HEK293 (cell line): ENCODE data around the gene S100A1.
A peak's percentile ranks its signal among the peaks of the same experiment; 100 is the strongest.

Source experiments
- CTCF ChIA-PET: fragments of 350-600 bp; formaldehyde crosslinking; extraction: SDS; loops from one replicate; lab custom pipeline; 2021; ENCODE audit warnings: antibody characterized with exemption; lab: Yijun Ruan, JAX
- POLR2A ChIA-PET: fragments of 300-600 bp; formaldehyde crosslinking; extraction: SDS; loops from one replicate; lab custom pipeline; 2020; ENCODE audit warnings: antibody characterized with exemption, inconsistent platforms; lab: Yijun Ruan, JAX
- H3K27ac ChIP-seq: fragments of 200-500 bp; sonication (Bioruptor generic); 2 replicates; pipeline ENCODE4 v1.5.1; 2014; ENCODE audit warnings: low read depth, low read length, control low read depth, inconsistent platforms; ENCODE audit errors: extremely low read depth
- H3K36me3 ChIP-seq, 2 experiments: fragments of 200-500 bp in 1 of 2; sonication (Bioruptor generic) in 1 of 2; 1 replicate in 1 of 2; 2 replicates in 1 of 2; pipeline ENCODE4 v1.5.1; 2014 to 2017; ENCODE audit warnings: inconsistent platforms in 2 of 2, low read length in 2 of 2; ENCODE audit not compliant: control insufficient read depth in 2 of 2, insufficient read depth in 1 of 2
- H3K4me1 ChIP-seq: fragments of 200-500 bp; sonication (Bioruptor generic); 2 replicates; pipeline ENCODE4 v1.5.1; 2014; ENCODE audit warnings: mild to moderate bottlenecking, low read length, inconsistent platforms; ENCODE audit not compliant: control insufficient read depth, insufficient read depth
- H3K4me3 ChIP-seq: 2 replicates; pipeline ENCODE4 v1.5.1; 2011; ENCODE audit warnings: low read depth, mild to moderate bottlenecking, control low read depth, low read length, moderate library complexity
- H3K9me3 ChIP-seq: fragments of 200-500 bp; sonication (Bioruptor generic); 2 replicates; pipeline ENCODE4 v1.5.1; 2014; ENCODE audit warnings: low read depth, low read length, inconsistent platforms; ENCODE audit not compliant: control insufficient read depth, insufficient read depth
- HOXD13 ChIP-seq: sonication (generic); formaldehyde crosslinking; IDR thresholded peaks from 2 replicates; pipeline ENCODE4 v1.8.0; 2022; ENCODE audit warnings: missing genetic modification reagents, borderline replicate concordance
- REPIN1 ChIP-seq: fragments of 450-650 bp; formaldehyde crosslinking; IDR thresholded peaks from 2 replicates; pipeline ENCODE4 v1.5.1; 2017; ENCODE audit warnings: missing biosample characterization, missing genetic modification characterization, low read depth
- ZBTB17 ChIP-seq: fragments of 450-650 bp; formaldehyde crosslinking; IDR thresholded peaks from 2 replicates; pipeline ENCODE4 v1.5.1; 2016; ENCODE audit warnings: missing biosample characterization, missing genetic modification characterization
- ZEB2 ChIP-seq: fragments of 450-650 bp; formaldehyde crosslinking; IDR thresholded peaks from 2 replicates; pipeline ENCODE4 v1.5.1; 2016; ENCODE audit warnings: missing biosample characterization, missing genetic modification characterization
- ZFHX2 ChIP-seq: fragments of 450-650 bp; formaldehyde crosslinking; conservative IDR thresholded peaks from 2 replicates; pipeline ENCODE4 v1.5.1; 2016; ENCODE audit warnings: missing biosample characterization, missing genetic modification characterization
- ZNF133 ChIP-seq: fragments of 450-650 bp; formaldehyde crosslinking; IDR thresholded peaks from 2 replicates; pipeline ENCODE4 v1.5.1; 2016; ENCODE audit warnings: missing biosample characterization, missing genetic modification characterization
- ZNF16 ChIP-seq: fragments of 450-650 bp; formaldehyde crosslinking; IDR thresholded peaks from 2 replicates; pipeline ENCODE4 v1.5.1; 2016; ENCODE audit warnings: low read depth, missing biosample characterization, missing genetic modification characterization
- ZNF37A ChIP-seq: fragments of 450-650 bp; IDR thresholded peaks from 2 replicates; pipeline ENCODE4 v1.5.1; 2018; ENCODE audit warnings: missing biosample characterization, missing genetic modification characterization
- ZNF473 ChIP-seq: fragments of 450-650 bp; formaldehyde crosslinking; IDR thresholded peaks from 2 replicates; pipeline ENCODE4 v1.5.1; 2017; ENCODE audit warnings: missing biosample characterization, missing genetic modification characterization
- ZNF621 ChIP-seq: fragments of 450-650 bp; formaldehyde crosslinking; IDR thresholded peaks from 2 replicates; pipeline ENCODE4 v1.5.1; 2017; ENCODE audit warnings: missing biosample characterization, missing genetic modification characterization
- ZNF624 ChIP-seq: fragments of 450-650 bp; formaldehyde crosslinking; IDR thresholded peaks from 2 replicates; pipeline ENCODE4 v1.5.1; 2017; ENCODE audit warnings: missing biosample characterization, missing genetic modification characterization
- ZNF76 ChIP-seq: fragments of 450-650 bp; formaldehyde crosslinking; IDR thresholded peaks from 2 replicates; pipeline ENCODE4; 2016; ENCODE audit warnings: low read depth, missing biosample characterization, missing genetic modification characterization, borderline replicate concordance
- ZNF785 ChIP-seq: fragments of 450-650 bp; formaldehyde crosslinking; IDR thresholded peaks from 2 replicates; pipeline ENCODE4 v1.5.1; 2016; ENCODE audit warnings: missing biosample characterization, missing genetic modification characterization
- TF ChIP-seq, protein P1 (sequence below): fragments of 450-650 bp; formaldehyde crosslinking; IDR thresholded peaks from 2 replicates; pipeline ENCODE4 v1.5.1; 2016; ENCODE audit warnings: missing biosample characterization, missing genetic modification characterization
- TF ChIP-seq, protein P2 (sequence below): fragments of 450-650 bp; formaldehyde crosslinking; IDR thresholded peaks from 2 replicates; pipeline ENCODE4 v1.5.1; 2016; ENCODE audit warnings: missing biosample characterization, missing genetic modification characterization
- TF ChIP-seq, protein P3 (sequence below): fragments of 450-650 bp; formaldehyde crosslinking; conservative IDR thresholded peaks from 2 replicates; pipeline ENCODE4 v1.5.1; 2016; ENCODE audit warnings: low read depth, missing biosample characterization, missing genetic modification characterization

Gene S100A1

DNA sequence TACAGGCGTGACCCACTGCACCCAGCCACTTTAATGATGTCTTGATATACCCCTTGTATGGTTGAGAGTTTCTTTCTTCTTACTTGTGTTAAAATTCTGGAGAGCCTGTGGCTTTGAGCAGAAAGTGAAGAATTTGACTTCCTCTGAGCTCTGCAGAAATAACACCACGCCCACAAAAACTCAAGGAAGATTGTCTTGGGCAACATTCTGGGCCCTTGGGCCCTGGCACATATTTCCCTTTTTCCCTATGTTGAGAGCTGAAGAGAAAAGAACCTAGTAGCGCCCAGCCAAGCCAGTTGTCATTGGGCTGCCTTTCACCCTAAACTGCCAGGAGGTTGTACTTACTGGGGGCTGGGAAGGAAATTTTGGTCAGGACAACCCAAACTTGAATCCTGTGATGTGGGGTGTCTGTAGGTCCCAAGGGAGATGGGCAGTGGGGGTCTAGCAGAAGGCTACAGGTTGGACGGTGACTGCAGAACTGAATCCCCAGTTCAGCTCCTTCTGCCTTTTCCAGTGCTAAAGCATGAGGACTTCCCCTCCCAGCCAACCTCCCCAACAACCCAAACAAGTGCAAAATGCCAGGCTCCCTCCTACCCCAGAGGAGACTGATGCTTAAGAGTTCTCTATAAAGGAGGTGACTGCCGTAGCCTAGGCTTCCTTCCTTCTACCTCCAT is 18.6 kb downstream of the S100A1 start:
- H3K27ac ChIP-seq = no peak overlapping the region
- peaks cover 34 to 57% of the 10 kb centered on the region in 2 experiments for H3K36me3 ChIP-seq
- no peaks in the 10 kb centered on the region for H3K9me3 ChIP-seq
- POLR2A ChIA-PET = interaction anchor here (0.9 to 3.6 kb wide), 6 partner anchors 9 to 321 kb away, joined by 3 to 25 read pairs (median 6); partner anchors contain the start of genes CHTOP, CREB3L4, S100A1 and S100A13
- CTCF ChIA-PET = interaction anchor here (1.1 to 2.8 kb wide), 3 partner anchors 9 to 136 kb away, joined by 3 to 8 read pairs (median 6); partner anchors contain the start of gene S100A13
- no peaks in the 10 kb centered on the region for H3K4me1 ChIP-seq
- TF ChIP-seq, protein P1, sequence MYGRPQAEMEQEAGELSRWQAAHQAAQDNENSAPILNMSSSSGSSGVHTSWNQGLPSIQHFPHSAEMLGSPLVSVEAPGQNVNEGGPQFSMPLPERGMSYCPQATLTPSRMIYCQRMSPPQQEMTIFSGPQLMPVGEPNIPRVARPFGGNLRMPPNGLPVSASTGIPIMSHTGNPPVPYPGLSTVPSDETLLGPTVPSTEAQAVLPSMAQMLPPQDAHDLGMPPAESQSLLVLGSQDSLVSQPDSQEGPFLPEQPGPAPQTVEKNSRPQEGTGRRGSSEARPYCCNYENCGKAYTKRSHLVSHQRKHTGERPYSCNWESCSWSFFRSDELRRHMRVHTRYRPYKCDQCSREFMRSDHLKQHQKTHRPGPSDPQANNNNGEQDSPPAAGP (tag by site-specific recombination) = no peak
- no peak for TF ChIP-seq ZNF133 (tag by site-specific recombination)
- TF ChIP-seq, all 188 proteins: peak for 0
- H3K4me3 ChIP-seq = no peak overlapping the region

DNA sequence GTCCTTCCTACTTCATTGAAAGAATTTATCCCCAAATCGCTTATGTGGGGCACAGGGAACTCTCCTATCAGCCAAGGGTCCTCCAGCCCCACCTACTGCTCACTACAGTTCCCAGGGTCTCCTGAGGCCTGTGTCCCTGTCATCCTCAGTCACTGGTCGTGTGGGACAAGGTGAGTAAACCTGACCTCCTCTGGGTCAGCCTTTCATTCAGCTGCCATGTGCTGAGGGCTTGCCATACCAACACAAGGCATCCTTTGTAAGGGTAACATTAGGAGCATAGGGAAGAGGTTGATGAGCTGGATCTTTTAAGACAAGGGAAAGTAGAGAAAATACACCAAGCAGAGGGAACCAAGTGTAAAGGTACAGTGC is 19.1 kb downstream of the S100A1 start:
- TF ChIP-seq REPIN1 (tag by site-specific recombination) (no peak), ZNF16 (tag by site-specific recombination) (no peak)
- ChIA-PET CTCF (interaction anchor here (1.4 to 2.8 kb wide), 2 partner anchors 20 to 137 kb away, joined by 6 to 8 read pairs; partner anchors contain the start of gene S100A13), POLR2A (interaction anchor here (0.6 to 3.6 kb wide), 9 partner anchors 9 to 331 kb away, joined by 3 to 25 read pairs (median 5); partner anchors contain the start of genes CHTOP, CREB3L4, S100A1 and S100A13)
- no peak overlapping the region for H3K27ac ChIP-seq
- H3K4me3 ChIP-seq = no peak overlapping the region
- no peaks in the 10 kb centered on the region for H3K9me3 ChIP-seq
- no peaks in the 10 kb centered on the region for H3K4me1 ChIP-seq
- peaks cover 30 to 51% of the 10 kb centered on the region in 2 experiments for H3K36me3 ChIP-seq

DNA sequence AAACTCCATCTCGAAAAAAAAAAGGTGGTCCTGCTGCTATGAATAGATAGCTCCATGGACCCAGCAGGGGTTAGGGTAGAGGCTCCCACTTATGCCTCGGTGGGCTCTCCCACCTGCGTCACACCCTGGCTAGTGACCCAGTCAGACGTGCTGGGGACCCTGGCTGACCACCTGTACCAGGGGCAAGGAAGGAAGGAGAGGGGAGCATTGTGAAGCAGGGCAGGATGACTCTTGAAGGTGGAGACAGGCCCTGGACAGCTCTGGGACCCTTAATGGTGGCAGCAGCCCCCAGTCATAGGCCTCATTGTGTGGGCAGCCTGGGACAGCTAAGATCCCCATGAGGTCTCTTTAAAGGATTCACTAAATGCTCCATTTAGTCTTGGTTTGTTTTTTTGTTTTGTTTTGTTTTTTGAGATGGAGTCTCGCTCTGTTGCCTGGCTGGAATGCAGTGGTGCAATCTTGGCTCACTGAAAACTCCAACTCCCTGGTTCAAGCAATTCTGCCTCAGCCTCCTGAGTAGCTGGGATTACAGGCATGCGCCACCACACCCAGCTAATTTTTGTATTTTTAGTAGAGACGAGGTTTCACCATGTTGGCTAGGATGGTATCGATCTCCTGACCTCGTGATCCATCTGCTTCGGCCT is 19.9 kb downstream of the S100A1 start:
- peaks cover 23 to 44% of the 10 kb centered on the region in 2 experiments for H3K36me3 ChIP-seq
- CTCF ChIA-PET = interaction anchor here (1.0 to 2.8 kb wide), 3 partner anchors 21 to 137 kb away, joined by 3 to 8 read pairs (median 6); partner anchors contain the start of gene S100A13
- no peak overlapping the region for H3K4me3 ChIP-seq
- POLR2A ChIA-PET = interaction anchor here (0.6 to 3.6 kb wide), 13 partner anchors 8 to 330 kb away, joined by 3 to 25 read pairs (median 5); partner anchors contain the start of genes CHTOP, CREB3L4, ILF2 and S100A1
- H3K9me3 ChIP-seq = no peaks in the 10 kb centered on the region
- TF ChIP-seq ZNF624 = no peak
- no peak for TF ChIP-seq ZEB2 (tag by site-specific recombination)
- TF ChIP-seq ZNF785 (tag by site-specific recombination) = no peak
- TF ChIP-seq ZNF76 (tag by site-specific recombination) = no peak
- TF ChIP-seq, protein P2, sequence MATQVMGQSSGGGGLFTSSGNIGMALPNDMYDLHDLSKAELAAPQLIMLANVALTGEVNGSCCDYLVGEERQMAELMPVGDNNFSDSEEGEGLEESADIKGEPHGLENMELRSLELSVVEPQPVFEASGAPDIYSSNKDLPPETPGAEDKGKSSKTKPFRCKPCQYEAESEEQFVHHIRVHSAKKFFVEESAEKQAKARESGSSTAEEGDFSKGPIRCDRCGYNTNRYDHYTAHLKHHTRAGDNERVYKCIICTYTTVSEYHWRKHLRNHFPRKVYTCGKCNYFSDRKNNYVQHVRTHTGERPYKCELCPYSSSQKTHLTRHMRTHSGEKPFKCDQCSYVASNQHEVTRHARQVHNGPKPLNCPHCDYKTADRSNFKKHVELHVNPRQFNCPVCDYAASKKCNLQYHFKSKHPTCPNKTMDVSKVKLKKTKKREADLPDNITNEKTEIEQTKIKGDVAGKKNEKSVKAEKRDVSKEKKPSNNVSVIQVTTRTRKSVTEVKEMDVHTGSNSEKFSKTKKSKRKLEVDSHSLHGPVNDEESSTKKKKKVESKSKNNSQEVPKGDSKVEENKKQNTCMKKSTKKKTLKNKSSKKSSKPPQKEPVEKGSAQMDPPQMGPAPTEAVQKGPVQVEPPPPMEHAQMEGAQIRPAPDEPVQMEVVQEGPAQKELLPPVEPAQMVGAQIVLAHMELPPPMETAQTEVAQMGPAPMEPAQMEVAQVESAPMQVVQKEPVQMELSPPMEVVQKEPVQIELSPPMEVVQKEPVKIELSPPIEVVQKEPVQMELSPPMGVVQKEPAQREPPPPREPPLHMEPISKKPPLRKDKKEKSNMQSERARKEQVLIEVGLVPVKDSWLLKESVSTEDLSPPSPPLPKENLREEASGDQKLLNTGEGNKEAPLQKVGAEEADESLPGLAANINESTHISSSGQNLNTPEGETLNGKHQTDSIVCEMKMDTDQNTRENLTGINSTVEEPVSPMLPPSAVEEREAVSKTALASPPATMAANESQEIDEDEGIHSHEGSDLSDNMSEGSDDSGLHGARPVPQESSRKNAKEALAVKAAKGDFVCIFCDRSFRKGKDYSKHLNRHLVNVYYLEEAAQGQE = 0 out of 2 replicates have a peak, but pooled peaks have one; percentile 28
- 0 out of 2 replicates have a peak, but pooled peaks have one; percentile 8 for TF ChIP-seq ZFHX2 (tag by site-specific recombination)
- TF ChIP-seq, protein P3, sequence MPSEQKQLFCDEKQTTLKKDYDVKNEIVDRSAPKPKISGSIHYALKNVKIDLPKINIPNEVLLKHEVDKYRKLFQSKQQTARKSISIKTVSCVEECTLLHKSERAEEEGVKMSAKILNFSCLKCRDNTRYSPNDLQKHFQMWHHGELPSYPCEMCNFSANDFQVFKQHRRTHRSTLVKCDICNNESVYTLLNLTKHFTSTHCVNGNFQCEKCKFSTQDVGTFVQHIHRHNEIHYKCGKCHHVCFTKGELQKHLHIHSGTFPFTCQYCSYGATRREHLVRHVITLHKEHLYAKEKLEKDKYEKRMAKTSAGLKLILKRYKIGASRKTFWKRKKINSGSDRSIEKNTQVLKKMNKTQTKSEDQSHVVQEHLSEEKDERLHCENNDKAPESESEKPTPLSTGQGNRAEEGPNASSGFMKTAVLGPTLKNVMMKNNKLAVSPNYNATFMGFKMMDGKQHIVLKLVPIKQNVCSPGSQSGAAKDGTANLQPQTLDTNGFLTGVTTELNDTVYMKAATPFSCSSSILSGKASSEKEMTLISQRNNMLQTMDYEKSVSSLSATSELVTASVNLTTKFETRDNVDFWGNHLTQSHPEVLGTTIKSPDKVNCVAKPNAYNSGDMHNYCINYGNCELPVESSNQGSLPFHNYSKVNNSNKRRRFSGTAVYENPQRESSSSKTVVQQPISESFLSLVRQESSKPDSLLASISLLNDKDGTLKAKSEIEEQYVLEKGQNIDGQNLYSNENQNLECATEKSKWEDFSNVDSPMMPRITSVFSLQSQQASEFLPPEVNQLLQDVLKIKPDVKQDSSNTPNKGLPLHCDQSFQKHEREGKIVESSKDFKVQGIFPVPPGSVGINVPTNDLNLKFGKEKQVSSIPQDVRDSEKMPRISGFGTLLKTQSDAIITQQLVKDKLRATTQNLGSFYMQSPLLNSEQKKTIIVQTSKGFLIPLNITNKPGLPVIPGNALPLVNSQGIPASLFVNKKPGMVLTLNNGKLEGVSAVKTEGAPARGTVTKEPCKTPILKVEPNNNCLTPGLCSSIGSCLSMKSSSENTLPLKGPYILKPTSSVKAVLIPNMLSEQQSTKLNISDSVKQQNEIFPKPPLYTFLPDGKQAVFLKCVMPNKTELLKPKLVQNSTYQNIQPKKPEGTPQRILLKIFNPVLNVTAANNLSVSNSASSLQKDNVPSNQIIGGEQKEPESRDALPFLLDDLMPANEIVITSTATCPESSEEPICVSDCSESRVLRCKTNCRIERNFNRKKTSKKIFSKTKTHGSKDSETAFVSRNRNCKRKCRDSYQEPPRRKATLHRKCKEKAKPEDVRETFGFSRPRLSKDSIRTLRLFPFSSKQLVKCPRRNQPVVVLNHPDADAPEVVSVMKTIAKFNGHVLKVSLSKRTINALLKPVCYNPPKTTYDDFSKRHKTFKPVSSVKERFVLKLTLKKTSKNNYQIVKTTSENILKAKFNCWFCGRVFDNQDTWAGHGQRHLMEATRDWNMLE (tag by site-specific recombination) = no peak
- TF ChIP-seq ZBTB17 = 0 out of 2 replicates have a peak, but pooled peaks have one; percentile 32
- TF ChIP-seq ZNF37A (tag by site-specific recombination) = no peak
- no peak for TF ChIP-seq HOXD13
- TF ChIP-seq ZNF621 (tag by site-specific recombination) = no peak
- no peak for TF ChIP-seq ZNF473 (tag by site-specific recombination)
- no peak overlapping the region for H3K27ac ChIP-seq
- no peaks in the 10 kb centered on the region for H3K4me1 ChIP-seq
